ENCODE results near the gene TSPEAR. TPM values are rescaled to one million over a fixed set of nuclear protein-coding genes. Genes with fewer than 3 reads are reported as not detected.

Gene TSPEAR
- total and polyA plus RNA-seq, 2 of the 13 experiments (the other 11 are each of a cell fraction or from before 2014, with no cell fraction given) = 0.07 to 0.32 TPM

DNA sequence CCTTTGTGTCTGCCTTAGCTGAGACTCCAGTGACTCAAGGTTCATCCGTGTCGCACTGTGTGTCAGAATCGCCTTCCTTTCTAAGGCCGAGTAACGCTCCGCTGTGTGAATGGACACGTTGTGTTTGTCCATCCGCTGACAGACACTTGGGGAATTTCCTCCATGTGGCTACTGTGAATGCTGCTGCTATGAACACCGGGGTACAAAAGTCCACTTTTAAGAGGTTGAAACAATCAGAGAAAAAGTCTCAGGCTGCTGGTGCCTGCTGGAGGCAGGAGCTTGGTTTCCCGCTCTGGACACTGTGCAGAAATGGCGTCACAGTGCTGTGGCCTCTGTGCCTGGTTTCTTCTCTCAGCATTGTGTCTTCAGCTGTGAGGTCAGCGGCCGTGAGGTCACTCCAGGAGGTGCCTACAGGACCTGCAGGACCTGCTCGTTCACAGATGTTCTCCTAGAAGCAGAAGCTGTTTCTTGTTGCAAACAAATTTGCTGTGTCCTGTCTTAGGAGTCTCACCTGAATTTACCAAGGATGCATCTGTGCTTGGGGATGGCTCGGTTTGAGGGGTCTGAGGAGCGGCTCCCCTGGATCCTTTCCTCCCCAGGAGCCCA, 205.6 kb downstream of the TSPEAR start (continued):
- TF ChIP-seq, protein P1, sequence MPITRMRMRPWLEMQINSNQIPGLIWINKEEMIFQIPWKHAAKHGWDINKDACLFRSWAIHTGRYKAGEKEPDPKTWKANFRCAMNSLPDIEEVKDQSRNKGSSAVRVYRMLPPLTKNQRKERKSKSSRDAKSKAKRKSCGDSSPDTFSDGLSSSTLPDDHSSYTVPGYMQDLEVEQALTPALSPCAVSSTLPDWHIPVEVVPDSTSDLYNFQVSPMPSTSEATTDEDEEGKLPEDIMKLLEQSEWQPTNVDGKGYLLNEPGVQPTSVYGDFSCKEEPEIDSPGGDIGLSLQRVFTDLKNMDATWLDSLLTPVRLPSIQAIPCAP (CRISPR knock-in tag; IDR thresholded peaks at IDR 0.05; ENCODE audit: low read depth) = no peak
- TF ChIP-seq POLR2A (IDR thresholded peaks at IDR 0.05; ENCODE audit: insufficient read depth in 1 of 2, low read depth in 2 of 2, low read length in 2 of 2) = peak in 1 of 2 experiments; percentile 83; a peak in 2 of 4 replicates
- peak; percentile 79; the same call in 1 of the 2 replicates for TF ChIP-seq ZNF670 (CRISPR knock-in tag; IDR thresholded peaks at IDR 0.05; ENCODE audit: borderline replicate concordance)
- TF ChIP-seq, protein P2, sequence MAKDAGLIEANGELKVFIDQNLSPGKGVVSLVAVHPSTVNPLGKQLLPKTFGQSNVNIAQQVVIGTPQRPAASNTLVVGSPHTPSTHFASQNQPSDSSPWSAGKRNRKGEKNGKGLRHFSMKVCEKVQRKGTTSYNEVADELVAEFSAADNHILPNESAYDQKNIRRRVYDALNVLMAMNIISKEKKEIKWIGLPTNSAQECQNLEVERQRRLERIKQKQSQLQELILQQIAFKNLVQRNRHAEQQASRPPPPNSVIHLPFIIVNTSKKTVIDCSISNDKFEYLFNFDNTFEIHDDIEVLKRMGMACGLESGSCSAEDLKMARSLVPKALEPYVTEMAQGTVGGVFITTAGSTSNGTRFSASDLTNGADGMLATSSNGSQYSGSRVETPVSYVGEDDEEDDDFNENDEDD (CRISPR knock-in tag; IDR thresholded peaks at IDR 0.05; ENCODE audit: borderline replicate concordance) = peak; percentile 81; the same call in 1 of the 2 replicates
- TF ChIP-seq, protein P3, sequence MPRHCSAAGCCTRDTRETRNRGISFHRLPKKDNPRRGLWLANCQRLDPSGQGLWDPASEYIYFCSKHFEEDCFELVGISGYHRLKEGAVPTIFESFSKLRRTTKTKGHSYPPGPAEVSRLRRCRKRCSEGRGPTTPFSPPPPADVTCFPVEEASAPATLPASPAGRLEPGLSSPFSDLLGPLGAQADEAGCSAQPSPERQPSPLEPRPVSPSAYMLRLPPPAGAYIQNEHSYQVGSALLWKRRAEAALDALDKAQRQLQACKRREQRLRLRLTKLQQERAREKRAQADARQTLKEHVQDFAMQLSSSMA (CRISPR knock-in tag; IDR thresholded peaks at IDR 0.05) = no peak
- no peak; the same call in 1 of the 2 replicates for TF ChIP-seq KDM5B (CRISPR knock-in tag; IDR thresholded peaks at IDR 0.05; ENCODE audit: borderline replicate concordance)
- TF ChIP-seq, protein P4, sequence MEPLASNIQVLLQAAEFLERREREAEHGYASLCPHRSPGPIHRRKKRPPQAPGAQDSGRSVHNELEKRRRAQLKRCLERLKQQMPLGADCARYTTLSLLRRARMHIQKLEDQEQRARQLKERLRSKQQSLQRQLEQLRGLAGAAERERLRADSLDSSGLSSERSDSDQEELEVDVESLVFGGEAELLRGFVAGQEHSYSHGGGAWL (CRISPR knock-in tag; IDR thresholded peaks at IDR 0.05) = no peak
- no peak for TF ChIP-seq ZNF644 (CRISPR knock-in tag; IDR thresholded peaks at IDR 0.05; ENCODE audit: low read depth)
- peak; percentile 54; the same call in 1 of the 2 replicates for TF ChIP-seq FOXA3 (CRISPR knock-in tag; IDR thresholded peaks at IDR 0.05)
- no peak for TF ChIP-seq SRSF4 (IDR thresholded peaks at IDR 0.05; ENCODE audit: low read depth, low read length, poor library complexity, severe bottlenecking)
- TF ChIP-seq ZNF782 (CRISPR knock-in tag; IDR thresholded peaks at IDR 0.05; ENCODE audit: borderline replicate concordance) = no peak
- peak; percentile 62; the same call in 1 of the 2 replicates for TF ChIP-seq ZNF841 (CRISPR knock-in tag; IDR thresholded peaks at IDR 0.05; ENCODE audit: borderline replicate concordance)
- TF ChIP-seq, protein P5, sequence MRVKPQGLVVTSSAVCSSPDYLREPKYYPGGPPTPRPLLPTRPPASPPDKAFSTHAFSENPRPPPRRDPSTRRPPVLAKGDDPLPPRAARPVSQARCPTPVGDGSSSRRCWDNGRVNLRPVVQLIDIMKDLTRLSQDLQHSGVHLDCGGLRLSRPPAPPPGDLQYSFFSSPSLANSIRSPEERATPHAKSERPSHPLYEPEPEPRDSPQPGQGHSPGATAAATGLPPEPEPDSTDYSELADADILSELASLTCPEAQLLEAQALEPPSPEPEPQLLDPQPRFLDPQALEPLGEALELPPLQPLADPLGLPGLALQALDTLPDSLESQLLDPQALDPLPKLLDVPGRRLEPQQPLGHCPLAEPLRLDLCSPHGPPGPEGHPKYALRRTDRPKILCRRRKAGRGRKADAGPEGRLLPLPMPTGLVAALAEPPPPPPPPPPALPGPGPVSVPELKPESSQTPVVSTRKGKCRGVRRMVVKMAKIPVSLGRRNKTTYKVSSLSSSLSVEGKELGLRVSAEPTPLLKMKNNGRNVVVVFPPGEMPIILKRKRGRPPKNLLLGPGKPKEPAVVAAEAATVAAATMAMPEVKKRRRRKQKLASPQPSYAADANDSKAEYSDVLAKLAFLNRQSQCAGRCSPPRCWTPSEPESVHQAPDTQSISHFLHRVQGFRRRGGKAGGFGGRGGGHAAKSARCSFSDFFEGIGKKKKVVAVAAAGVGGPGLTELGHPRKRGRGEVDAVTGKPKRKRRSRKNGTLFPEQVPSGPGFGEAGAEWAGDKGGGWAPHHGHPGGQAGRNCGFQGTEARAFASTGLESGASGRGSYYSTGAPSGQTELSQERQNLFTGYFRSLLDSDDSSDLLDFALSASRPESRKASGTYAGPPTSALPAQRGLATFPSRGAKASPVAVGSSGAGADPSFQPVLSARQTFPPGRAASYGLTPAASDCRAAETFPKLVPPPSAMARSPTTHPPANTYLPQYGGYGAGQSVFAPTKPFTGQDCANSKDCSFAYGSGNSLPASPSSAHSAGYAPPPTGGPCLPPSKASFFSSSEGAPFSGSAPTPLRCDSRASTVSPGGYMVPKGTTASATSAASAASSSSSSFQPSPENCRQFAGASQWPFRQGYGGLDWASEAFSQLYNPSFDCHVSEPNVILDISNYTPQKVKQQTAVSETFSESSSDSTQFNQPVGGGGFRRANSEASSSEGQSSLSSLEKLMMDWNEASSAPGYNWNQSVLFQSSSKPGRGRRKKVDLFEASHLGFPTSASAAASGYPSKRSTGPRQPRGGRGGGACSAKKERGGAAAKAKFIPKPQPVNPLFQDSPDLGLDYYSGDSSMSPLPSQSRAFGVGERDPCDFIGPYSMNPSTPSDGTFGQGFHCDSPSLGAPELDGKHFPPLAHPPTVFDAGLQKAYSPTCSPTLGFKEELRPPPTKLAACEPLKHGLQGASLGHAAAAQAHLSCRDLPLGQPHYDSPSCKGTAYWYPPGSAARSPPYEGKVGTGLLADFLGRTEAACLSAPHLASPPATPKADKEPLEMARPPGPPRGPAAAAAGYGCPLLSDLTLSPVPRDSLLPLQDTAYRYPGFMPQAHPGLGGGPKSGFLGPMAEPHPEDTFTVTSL (CRISPR knock-in tag; IDR thresholded peaks at IDR 0.05; ENCODE audit: borderline replicate concordance) = peak; percentile 57; the same call in 1 of the 2 replicates
- peak; percentile 43; the same call in 1 of the 2 replicates for TF ChIP-seq ZNF776 (CRISPR knock-in tag; IDR thresholded peaks at IDR 0.05)
- TF ChIP-seq MXD4 (CRISPR knock-in tag; IDR thresholded peaks at IDR 0.05) = peak; percentile 63; the same call in 1 of the 2 replicates
- TF ChIP-seq NBN (conservative IDR thresholded peaks at IDR 0.05) = no peak
- 0 out of 2 replicates have a peak, but pooled peaks have one; percentile 31 for TF ChIP-seq ZNF143 (CRISPR knock-in tag; IDR thresholded peaks at IDR 0.05)
- 0 out of 2 replicates have a peak, but pooled peaks have one; percentile 49 for TF ChIP-seq ZNF350 (CRISPR knock-in tag; IDR thresholded peaks at IDR 0.05; ENCODE audit: borderline replicate concordance, low read depth)
- no peak; the same call in 1 of the 2 replicates for TF ChIP-seq JDP2 (CRISPR knock-in tag; IDR thresholded peaks at IDR 0.05; ENCODE audit: borderline replicate concordance)
- TF ChIP-seq ZBTB7B (CRISPR knock-in tag; IDR thresholded peaks at IDR 0.05) = peak; percentile 50; the same call in 1 of the 2 replicates
- TF ChIP-seq IRF2 (CRISPR knock-in tag; IDR thresholded peaks at IDR 0.05) = peak; percentile 60
